AG09309 (cell line): ENCODE data around the gene GRIP1.

Source experiments
- DNase-seq: peaks from one replicate; pipeline ENCODE4 v3.0.0-alpha.2; 2010; ENCODE audit warnings: low read depth
- H3K4me3 ChIP-seq: 2 replicates; pipeline ENCODE4 v1.5.1; 2011; ENCODE audit warnings: mild to moderate bottlenecking, low read depth, low read length, moderate library complexity; ENCODE audit not compliant: control insufficient read depth
- CTCF ChIP-seq: IDR thresholded peaks from 2 replicates; pipeline ENCODE4 v1.5.1; 2011; ENCODE audit warnings: mild to moderate bottlenecking, low read depth, low read length, inconsistent platforms; ENCODE audit not compliant: insufficient read depth, control insufficient read depth; ENCODE audit errors: missing control alignments

The GRIP1 gene

GRCh38 chr12:66405395-66405794 lies 273.5 kb downstream of the GRIP1 start:
- DNase-seq = no peak
- TF ChIP-seq CTCF = no peak
- no peak overlapping the region for H3K4me3 ChIP-seq

- TF ChIP-seq CTCF = no peak
- DNase-seq = no peak
Measured at GRCh38 chr12:66403746-66404145, 275.1 kb downstream of the GRIP1 start.

GRCh38 chr12:66399911-66400306 lies 279.0 kb downstream of the GRIP1 start:
- DNase-seq = no peak
- H3K4me3 ChIP-seq = no peak overlapping the region
- no peak for TF ChIP-seq CTCF

More at GRCh38 chr12:66403746-66404145, 275.1 kb downstream of the GRIP1 start:
- no peak overlapping the region for H3K4me3 ChIP-seq

GRCh38 chr12:66398931-66399910 lies 279.7 kb downstream of the GRIP1 start:
- TF ChIP-seq CTCF = no peak
- no peak for DNase-seq

GRCh38 chr12:66397574-66398290 lies 281.1 kb downstream of the GRIP1 start:
- no peak overlapping the region for H3K4me3 ChIP-seq
- DNase-seq = no peak
- no peak for TF ChIP-seq CTCF

More at GRCh38 chr12:66398931-66399910, 279.7 kb downstream of the GRIP1 start:
- H3K4me3 ChIP-seq = no peak overlapping the region

GRCh38 chr12:66393890-66394289 lies 285.0 kb downstream of the GRIP1 start:
- H3K4me3 ChIP-seq = no peak overlapping the region
- no peak for TF ChIP-seq CTCF

More at GRCh38 chr12:66393890-66394289, 285.0 kb downstream of the GRIP1 start:
- DNase-seq = no peak
